ENCODE measurements around the gene CPEB2. TPM values are rescaled to one million over a fixed set of nuclear protein-coding genes. Genes with fewer than 3 reads are reported as not detected.

CPEB2 gene
- total RNA-seq: 10 to 100 TPM in 6 of 8 experiments, 1 to 10 TPM in 2; 8.4 to 39.9 (median 14.9) TPM

GRCh38 chr4:15001869-15002658 lies at the start of gene CPEB2:
CPEB2 (plus strand) TSS chr4:15002481; CDS start chr4:15002674, 193 bp downstream.
- peak within 1 kb of the TSS; percentile 61 to 75 (median 70) for H3K4me3 ChIP-seq
- ATAC-seq (replicated peaks in 6 of 8): peak; percentile 41 to 80 (median 74)
- WGBS, 10 experiments: no CpG with 5 or more reads among the region's 104 CpGs
- H3K4me1 ChIP-seq (replicated peaks in 1 of 2): peaks cover 0 to 5% of the 10 kb centered on the region in 2 donors
- in situ Hi-C loops (cut with MboI; ENCODE audit: low pct_unique_long_range_greater_than_20kb in 2 of 9, low sequenced_read_pairs in 9 of 9, unreplicated experiment in 9 of 9): loop anchor here in 5 of 9 experiments (10.0 to 25.0 kb wide), 3 partner anchors 460 to 1365 kb away; partner anchors contain the start of genes BOD1L1 (in 3 of the 5) and CC2D2A (in 1 of the 5)
- H3K27ac ChIP-seq: peak within 1 kb of the TSS; percentile 94 to 95

DNA sequence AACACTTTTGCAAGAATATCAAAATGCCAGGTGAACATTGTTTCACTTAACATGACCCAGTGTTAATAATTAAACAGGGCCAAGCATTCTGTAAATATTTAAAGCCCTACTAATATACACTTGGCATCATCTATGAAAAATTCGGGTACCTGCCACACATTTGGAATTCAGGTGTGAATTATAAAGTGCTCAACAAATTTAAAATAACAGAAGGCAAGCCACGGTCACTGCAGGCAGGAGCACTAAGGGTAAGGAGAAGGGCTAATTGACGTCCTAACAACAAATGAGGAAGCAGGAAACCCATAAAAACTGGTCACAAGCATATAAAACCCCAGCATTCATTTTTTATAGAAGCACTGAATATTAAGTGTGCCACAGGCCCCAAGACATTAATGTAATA lies 43.8 kb upstream of the CPEB2 start:
- no peak overlapping the region for H3K4me3 ChIP-seq
- WGBS, 10 experiments: 28 to 72% (median 44%) methylated on average over 2 to 3 of the region's 3 CpGs; no CpG with 5 or more reads in 1 of the 10 experiments
- no peaks in the 10 kb centered on the region for H3K4me1 ChIP-seq (replicated peaks in 1 of 2)
- no peak for ATAC-seq (replicated peaks in 6 of 8)
- in situ Hi-C loops (cut with MboI; ENCODE audit: low pct_unique_long_range_greater_than_20kb in 2 of 9, low sequenced_read_pairs in 9 of 9, unreplicated experiment in 9 of 9): no loop called here
- H3K27ac ChIP-seq: no peak overlapping the region

DNA sequence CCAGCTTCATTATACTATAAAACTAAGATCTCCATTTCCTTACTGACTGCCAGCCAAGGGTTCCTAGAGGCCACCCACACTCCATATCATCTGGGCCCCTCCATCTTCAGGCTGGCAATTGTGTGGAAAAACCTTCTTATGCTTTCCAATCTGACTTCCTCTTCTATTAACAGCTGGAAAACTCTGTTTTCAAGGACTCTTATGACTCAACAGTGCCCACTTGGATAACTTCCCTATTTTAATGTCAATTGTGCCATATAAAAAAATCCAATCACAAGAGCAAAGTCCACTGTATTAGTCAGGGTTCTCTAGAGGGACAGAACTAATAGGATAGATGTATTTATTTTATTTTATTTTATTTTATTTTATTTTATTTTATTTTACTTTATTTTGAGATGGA lies 41.0 kb upstream of the CPEB2 start:
- H3K4me1 ChIP-seq (replicated peaks in 1 of 2): no peaks in the 10 kb centered on the region
- H3K27ac ChIP-seq: no peak overlapping the region
- in situ Hi-C loops (cut with MboI; ENCODE audit: low pct_unique_long_range_greater_than_20kb in 2 of 9, low sequenced_read_pairs in 9 of 9, unreplicated experiment in 9 of 9): no loop called here
- H3K4me3 ChIP-seq: no peak overlapping the region
- ATAC-seq (replicated peaks in 6 of 8): no peak

- Histone ChIP-seq H3K4me1 (replicated peaks in 1 of 2) (no peaks in the 10 kb centered on the region), H3K4me3 (no peak overlapping the region), H3K27ac (no peak overlapping the region)
- in situ Hi-C loops (cut with MboI; ENCODE audit: low pct_unique_long_range_greater_than_20kb in 2 of 9, low sequenced_read_pairs in 9 of 9, unreplicated experiment in 9 of 9): no loop called here
- ATAC-seq (replicated peaks in 6 of 8): no peak
- WGBS, 10 experiments: 50 to 100% (median 85%) methylated on average over 1 of the region's 1 CpG; no CpG with 5 or more reads in 6 of the 10 experiments
Observed at GRCh38 chr4:14965071-14965470, 37.2 kb upstream of the CPEB2 start.

DNA sequence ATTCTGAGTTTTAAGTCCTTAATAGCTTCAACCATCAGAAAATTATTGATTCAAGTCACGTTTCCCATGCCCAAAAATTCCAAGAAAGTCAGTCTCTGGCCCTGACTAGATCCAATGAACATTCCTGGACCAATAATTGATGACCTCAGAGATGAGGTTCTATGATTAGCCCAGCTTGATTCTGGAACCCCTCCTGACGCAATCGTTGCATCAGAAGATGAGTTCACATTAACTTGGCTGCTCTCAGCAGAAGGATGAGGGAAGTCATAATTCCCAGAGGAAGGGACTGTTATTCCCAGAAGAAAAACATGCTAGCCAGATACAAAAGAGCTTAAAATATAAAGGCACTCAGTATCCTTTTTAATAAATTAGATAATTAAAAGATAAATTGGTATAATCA lies 34.3 kb upstream of the CPEB2 start:
- Histone ChIP-seq H3K27ac (no peak overlapping the region), H3K4me3 (no peak overlapping the region), H3K4me1 (replicated peaks in 1 of 2) (no peaks in the 10 kb centered on the region)
- 17 to 100% (median 78%) methylated on average over 1 to 3 of the region's 3 CpGs for WGBS, 10 experiments
- peak in 2 of 8 experiments; percentile 30 to 41 for ATAC-seq (replicated peaks in 6 of 8)
- in situ Hi-C loops (cut with MboI; ENCODE audit: low pct_unique_long_range_greater_than_20kb in 2 of 9, low sequenced_read_pairs in 9 of 9, unreplicated experiment in 9 of 9): no loop called here

GRCh38 chr4:14977830-14978229 lies 24.5 kb upstream of the CPEB2 start:
- in situ Hi-C loops (cut with MboI; ENCODE audit: low pct_unique_long_range_greater_than_20kb in 2 of 9, low sequenced_read_pairs in 9 of 9, unreplicated experiment in 9 of 9): no loop called here
- H3K4me1 ChIP-seq (replicated peaks in 1 of 2): no peaks in the 10 kb centered on the region
- no peak overlapping the region for H3K4me3 ChIP-seq
- peak in 5 of 8 experiments; percentile 50 to 69 (median 62) for ATAC-seq (replicated peaks in 6 of 8)
- no peak overlapping the region for H3K27ac ChIP-seq

- in situ Hi-C loops (cut with MboI; ENCODE audit: low pct_unique_long_range_greater_than_20kb in 2 of 9, low sequenced_read_pairs in 9 of 9, unreplicated experiment in 9 of 9): no loop called here
- 0 to 91% (median 55%) methylated on average over 1 of the region's 1 CpG; no CpG with 5 or more reads in 3 of the 10 experiments for WGBS, 10 experiments
Observed at GRCh38 chr4:14984448-14984847, 17.8 kb upstream of the CPEB2 start.

GRCh38 chr4:14985161-14985560 lies 17.1 kb upstream of the CPEB2 start:
- 0 to 100% (median 100%) methylated on average over 1 of the region's 1 CpG; no CpG with 5 or more reads in 4 of the 10 experiments for WGBS, 10 experiments
- H3K4me3 ChIP-seq: no peak overlapping the region
- H3K27ac ChIP-seq: no peak overlapping the region
- no peak for ATAC-seq (replicated peaks in 6 of 8)
- H3K4me1 ChIP-seq (replicated peaks in 1 of 2): no peaks in the 10 kb centered on the region
- in situ Hi-C loops (cut with MboI; ENCODE audit: low pct_unique_long_range_greater_than_20kb in 2 of 9, low sequenced_read_pairs in 9 of 9, unreplicated experiment in 9 of 9): no loop called here

More at GRCh38 chr4:14984448-14984847, 17.8 kb upstream of the CPEB2 start:
- H3K4me3 ChIP-seq: no peak overlapping the region
- no peaks in the 10 kb centered on the region for H3K4me1 ChIP-seq (replicated peaks in 1 of 2)
- no peak overlapping the region for H3K27ac ChIP-seq
- ATAC-seq (replicated peaks in 6 of 8): no peak

DNA sequence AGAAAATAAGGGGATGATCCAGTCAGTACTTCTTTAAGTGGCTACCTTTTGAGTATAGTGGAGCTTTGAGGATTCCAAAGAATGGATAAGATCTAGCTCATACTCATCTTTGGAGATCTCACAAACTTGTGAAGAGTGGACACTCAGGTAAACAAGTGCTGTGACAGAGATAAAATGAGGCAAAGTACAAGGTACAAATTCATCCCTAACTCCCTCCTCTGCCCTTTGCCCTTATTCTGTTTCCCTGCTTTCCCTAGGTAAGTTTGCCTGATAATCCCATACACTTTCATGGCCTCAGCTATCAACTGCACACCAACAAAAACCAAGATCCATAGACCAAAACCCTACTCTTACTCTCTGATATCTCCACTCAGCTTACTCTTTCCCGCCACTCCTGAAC lies 16.4 kb upstream of the CPEB2 start:
- ATAC-seq (replicated peaks in 6 of 8): no peak
- WGBS, 10 experiments: 100% methylated on average over 1 of the region's 1 CpG; no CpG with 5 or more reads in 7 of the 10 experiments
- H3K4me1 ChIP-seq (replicated peaks in 1 of 2): no peaks in the 10 kb centered on the region
- in situ Hi-C loops (cut with MboI; ENCODE audit: low pct_unique_long_range_greater_than_20kb in 2 of 9, low sequenced_read_pairs in 9 of 9, unreplicated experiment in 9 of 9): no loop called here
- no peak overlapping the region for H3K27ac ChIP-seq
- no peak overlapping the region for H3K4me3 ChIP-seq

GRCh38 chr4:14987054-14987453 lies 15.2 kb upstream of the CPEB2 start:
- Histone ChIP-seq H3K27ac (no peak overlapping the region), H3K4me1 (replicated peaks in 1 of 2) (no peaks in the 10 kb centered on the region), H3K4me3 (no peak overlapping the region)
- in situ Hi-C loops (cut with MboI; ENCODE audit: low pct_unique_long_range_greater_than_20kb in 2 of 9, low sequenced_read_pairs in 9 of 9, unreplicated experiment in 9 of 9): no loop called here
- ATAC-seq (replicated peaks in 6 of 8): no peak
- WGBS, 10 experiments: 20 to 100% (median 53%) methylated on average over 1 to 2 of the region's 2 CpGs

DNA sequence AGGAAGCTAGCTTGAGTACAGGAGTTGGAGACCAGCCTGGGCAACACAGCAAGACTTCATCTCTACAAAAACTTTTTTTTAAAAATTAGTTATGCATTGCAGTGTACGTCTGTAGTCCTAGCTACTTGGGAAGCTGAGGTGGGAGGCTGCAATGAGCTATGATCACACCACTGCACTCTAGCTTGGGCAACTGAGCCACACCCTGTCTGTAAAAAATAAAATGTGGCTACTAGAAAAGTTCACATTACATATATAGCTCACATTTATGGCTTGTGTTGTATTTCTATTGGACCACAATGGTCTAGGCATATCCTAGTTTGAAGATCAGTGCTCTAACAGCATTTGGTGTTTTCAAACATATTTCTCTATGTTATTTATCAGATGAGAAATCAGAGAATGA lies 11.8 kb upstream of the CPEB2 start:
- Histone ChIP-seq H3K4me3 (no peak overlapping the region), H3K27ac (no peak overlapping the region), H3K4me1 (replicated peaks in 1 of 2) (no peaks in the 10 kb centered on the region)
- in situ Hi-C loops (cut with MboI; ENCODE audit: low pct_unique_long_range_greater_than_20kb in 2 of 9, low sequenced_read_pairs in 9 of 9, unreplicated experiment in 9 of 9): no loop called here
- 22 to 90% (median 77%) methylated on average over 1 of the region's 1 CpG; no CpG with 5 or more reads in 4 of the 10 experiments for WGBS, 10 experiments
- ATAC-seq (replicated peaks in 6 of 8): no peak

GRCh38 chr4:14994242-14994641 lies 8.0 kb upstream of the CPEB2 start:
- ATAC-seq (replicated peaks in 6 of 8): no peak
- WGBS, 10 experiments: 10 to 88% (median 58%) methylated on average over 1 to 3 of the region's 3 CpGs; no CpG with 5 or more reads in 1 of the 10 experiments

DNA sequence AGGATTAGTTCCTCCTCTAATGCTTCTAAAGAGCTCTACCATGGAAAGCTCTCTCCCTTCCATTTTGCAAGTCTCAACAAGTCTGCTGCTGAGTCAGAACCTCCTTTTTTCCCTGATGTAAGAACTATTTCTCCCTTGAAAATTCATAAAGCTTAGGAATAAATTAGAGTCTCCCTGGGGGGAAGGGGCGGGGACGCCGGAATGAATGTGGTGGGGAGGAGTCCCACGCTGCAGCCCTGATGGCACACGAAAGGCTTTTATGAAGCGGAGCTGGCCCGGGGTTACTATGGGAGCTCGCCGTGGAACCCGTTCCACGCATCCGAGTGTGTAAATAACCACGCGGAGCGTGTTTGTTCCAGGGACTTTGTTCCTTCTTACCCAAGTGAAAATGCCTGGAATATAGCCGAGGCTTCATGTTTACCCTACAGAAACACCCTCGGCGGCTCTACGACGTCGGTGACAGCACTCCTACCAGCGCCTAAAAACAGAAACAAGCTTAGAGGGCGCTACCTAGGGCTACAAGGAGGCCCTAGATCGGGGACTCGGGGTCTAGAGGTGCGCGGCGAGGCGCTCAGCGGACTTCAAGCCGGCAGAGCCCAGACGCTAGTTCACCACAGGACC lies 923 bp upstream of the CPEB2 start:
- 0% methylated on average over 4 to 7 of the region's 32 CpGs; no CpG with 5 or more reads in 8 of the 10 experiments for WGBS, 10 experiments
- peak; percentile 31 to 46 (median 42) for ATAC-seq (replicated peaks in 6 of 8)
- Histone ChIP-seq H3K27ac (peak overlapping the region; percentile 94 to 95), H3K4me1 (replicated peaks in 1 of 2) (peaks cover 0 to 3% of the 10 kb centered on the region in 2 donors), H3K4me3 (peak overlapping the region; percentile 61 to 75 (median 70))
- in situ Hi-C loops (cut with MboI; ENCODE audit: low pct_unique_long_range_greater_than_20kb in 2 of 9, low sequenced_read_pairs in 9 of 9, unreplicated experiment in 9 of 9): loop anchor here in 5 of 9 experiments (10.0 to 25.0 kb wide), 3 partner anchors 461 to 1364 kb away; partner anchors contain the start of genes BOD1L1 (in 3 of the 5) and CC2D2A (in 1 of the 5)

More at GRCh38 chr4:14994242-14994641, 8.0 kb upstream of the CPEB2 start:
- Histone ChIP-seq H3K4me3 (no peak overlapping the region), H3K4me1 (replicated peaks in 1 of 2) (no peaks in the 10 kb centered on the region), H3K27ac (no peak overlapping the region)
- in situ Hi-C loops (cut with MboI; ENCODE audit: low pct_unique_long_range_greater_than_20kb in 2 of 9, low sequenced_read_pairs in 9 of 9, unreplicated experiment in 9 of 9): no loop called here
